ENCODE results near the gene PLPP6.

The PLPP6 gene

DNA sequence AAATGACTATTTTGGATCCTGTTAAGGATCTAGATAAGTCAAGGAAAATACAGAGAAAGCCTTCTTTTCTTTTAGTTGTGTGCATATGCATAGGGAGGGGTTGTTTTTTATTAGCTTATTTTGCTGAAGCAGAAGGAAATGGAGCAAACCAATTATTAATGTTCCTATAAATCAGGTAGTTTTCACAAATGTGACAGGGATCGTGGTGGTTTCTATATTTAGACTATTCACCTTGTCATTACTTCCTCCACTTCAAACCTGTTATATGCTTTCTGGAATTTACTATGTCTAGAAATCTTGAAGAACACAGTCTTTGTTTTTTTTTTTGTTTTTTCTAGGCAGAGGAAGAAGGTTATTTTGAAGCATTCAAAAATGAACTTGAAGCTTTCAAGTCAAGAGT lies 39.4 kb downstream of the PLPP6 start:
- TF ChIP-seq, protein P1, sequence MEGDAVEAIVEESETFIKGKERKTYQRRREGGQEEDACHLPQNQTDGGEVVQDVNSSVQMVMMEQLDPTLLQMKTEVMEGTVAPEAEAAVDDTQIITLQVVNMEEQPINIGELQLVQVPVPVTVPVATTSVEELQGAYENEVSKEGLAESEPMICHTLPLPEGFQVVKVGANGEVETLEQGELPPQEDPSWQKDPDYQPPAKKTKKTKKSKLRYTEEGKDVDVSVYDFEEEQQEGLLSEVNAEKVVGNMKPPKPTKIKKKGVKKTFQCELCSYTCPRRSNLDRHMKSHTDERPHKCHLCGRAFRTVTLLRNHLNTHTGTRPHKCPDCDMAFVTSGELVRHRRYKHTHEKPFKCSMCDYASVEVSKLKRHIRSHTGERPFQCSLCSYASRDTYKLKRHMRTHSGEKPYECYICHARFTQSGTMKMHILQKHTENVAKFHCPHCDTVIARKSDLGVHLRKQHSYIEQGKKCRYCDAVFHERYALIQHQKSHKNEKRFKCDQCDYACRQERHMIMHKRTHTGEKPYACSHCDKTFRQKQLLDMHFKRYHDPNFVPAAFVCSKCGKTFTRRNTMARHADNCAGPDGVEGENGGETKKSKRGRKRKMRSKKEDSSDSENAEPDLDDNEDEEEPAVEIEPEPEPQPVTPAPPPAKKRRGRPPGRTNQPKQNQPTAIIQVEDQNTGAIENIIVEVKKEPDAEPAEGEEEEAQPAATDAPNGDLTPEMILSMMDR (IDR thresholded peaks at IDR 0.05; ENCODE audit: low read length, missing control alignments) = no peak
- no peak for DNase-seq (ENCODE audit: low read depth)
- H3K4me3 ChIP-seq (replicated peaks; ENCODE audit: low read depth, low read length) = no peak overlapping the region

DNA sequence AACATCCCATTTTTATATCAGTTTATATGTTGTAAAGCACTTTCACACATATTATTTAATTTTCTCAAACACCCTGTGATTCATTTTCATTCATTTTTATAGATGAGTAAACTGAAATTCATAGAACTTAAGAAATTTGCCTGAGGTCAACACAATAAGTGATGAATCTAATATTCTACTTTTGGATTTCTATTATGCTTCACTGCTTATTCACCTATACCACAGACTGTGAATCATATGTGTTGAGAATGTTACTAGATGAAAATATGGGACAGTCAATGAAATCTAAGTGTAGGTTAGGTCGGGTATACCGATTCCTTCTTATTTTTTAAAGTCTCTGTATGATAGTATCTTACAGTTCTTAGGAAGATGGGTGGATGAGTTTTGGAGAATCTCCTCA lies 42.0 kb downstream of the PLPP6 start:
- TF ChIP-seq, protein P1 (IDR thresholded peaks at IDR 0.05; ENCODE audit: low read length, missing control alignments) = no peak
- DNase-seq (ENCODE audit: low read depth) = no peak
- H3K4me3 ChIP-seq (replicated peaks; ENCODE audit: low read depth, low read length) = no peak overlapping the region

DNA sequence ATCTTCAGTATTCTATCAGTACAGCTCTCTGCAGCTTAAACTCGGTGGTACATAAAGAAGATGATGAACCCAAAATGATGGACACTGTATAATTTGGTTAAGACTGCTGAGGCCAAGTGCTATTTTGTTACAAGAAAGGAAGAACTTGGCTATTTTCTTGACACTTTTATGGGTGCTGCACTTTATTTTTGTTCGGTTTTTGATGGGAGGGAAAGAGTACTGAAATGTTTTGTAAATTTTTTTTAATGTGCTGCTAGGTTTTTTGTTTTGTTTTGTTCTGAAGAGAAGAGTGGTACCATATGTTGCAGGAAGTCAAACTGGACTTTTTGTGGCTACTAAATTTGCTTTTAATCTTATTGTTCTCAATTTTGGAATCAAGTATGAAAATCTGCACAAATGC lies 43.9 kb downstream of the PLPP6 start:
- H3K4me3 ChIP-seq (replicated peaks; ENCODE audit: low read depth, low read length) = no peak overlapping the region
- DNase-seq (ENCODE audit: low read depth) = no peak
- TF ChIP-seq, protein P1 (IDR thresholded peaks at IDR 0.05; ENCODE audit: low read length, missing control alignments) = no peak

DNA sequence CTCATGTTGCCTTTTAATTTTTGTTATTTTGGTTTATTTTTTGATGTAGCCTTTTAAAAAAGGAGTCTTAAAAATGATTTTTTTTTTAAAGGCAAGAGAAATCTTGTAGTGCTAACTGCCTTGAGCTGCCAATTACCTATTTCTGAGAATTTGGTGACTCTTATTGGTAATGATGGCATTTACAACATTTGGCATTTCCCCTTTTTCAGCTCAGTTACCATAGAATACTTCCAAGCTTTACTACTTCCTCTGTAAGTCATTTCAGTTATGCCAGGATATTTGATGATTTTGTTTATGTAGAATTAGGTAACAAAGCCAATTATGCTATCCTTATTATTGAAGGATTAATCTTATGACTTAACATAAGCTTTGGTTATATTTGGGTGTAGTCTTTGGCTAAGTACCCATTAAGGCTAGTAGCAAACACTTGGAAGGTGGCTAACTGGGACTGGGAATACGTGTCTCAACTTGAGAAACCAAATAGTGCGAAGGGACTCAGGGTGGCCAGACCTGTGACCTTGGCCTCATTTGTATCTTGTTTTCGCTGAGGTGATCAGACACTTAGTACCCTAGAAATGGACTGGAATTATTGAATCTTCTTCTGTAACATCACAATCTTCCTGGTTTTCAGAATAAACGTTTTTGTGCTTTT lies 45.0 kb downstream of the PLPP6 start:
- DNase-seq (ENCODE audit: low read depth) = no peak
- no peak overlapping the region for H3K4me3 ChIP-seq (replicated peaks; ENCODE audit: low read depth, low read length)
- TF ChIP-seq, protein P1 (IDR thresholded peaks at IDR 0.05; ENCODE audit: low read length, missing control alignments) = no peak

DNA sequence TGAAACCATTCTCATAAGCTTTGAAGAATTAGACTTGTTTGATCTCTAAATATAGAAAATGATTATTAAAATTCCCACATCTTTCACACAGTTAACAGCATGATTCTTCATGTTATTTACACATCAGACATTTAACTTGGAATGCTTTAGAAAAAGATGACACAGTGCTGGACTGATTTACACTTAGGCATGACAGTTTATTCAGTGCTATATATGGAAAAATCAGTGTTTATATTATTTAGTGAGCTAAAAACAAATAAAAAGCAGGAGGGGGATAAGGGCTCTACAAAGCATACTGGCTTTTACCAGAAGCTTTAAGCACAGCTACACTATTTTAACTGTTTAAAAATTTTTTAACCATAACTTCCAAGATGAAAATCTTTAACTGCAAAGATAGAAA lies 47.3 kb downstream of the PLPP6 start:
- H3K4me3 ChIP-seq (replicated peaks; ENCODE audit: low read depth, low read length) = no peak overlapping the region
- no peak for DNase-seq (ENCODE audit: low read depth)
- TF ChIP-seq, protein P1 (IDR thresholded peaks at IDR 0.05; ENCODE audit: low read length, missing control alignments) = no peak

DNA sequence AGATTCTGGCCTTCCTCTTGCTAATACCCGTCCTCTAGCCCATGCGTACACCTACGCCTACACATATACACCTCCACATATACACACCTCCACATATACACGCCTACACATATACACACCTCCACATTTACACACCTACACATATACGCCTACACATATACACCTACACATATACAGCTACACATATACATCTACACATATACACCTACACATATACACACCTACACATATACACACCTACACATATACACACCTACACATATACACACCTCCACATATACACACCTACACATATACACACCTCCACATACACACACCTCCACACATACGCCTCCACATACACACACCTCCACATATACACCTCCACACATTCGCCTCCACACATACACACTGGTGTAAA lies 51.8 kb downstream of the PLPP6 start:
- TF ChIP-seq, protein P1 (IDR thresholded peaks at IDR 0.05; ENCODE audit: low read length, missing control alignments) = no peak

More for the DNA sequence above, 51.8 kb downstream of the PLPP6 start:
- no peak for DNase-seq (ENCODE audit: low read depth)
- no peak overlapping the region for H3K4me3 ChIP-seq (replicated peaks; ENCODE audit: low read depth, low read length)

All from fibroblast of pulmonary artery (primary cell).